ENCODE measurements around the gene PNPLA3. TPM values are rescaled to one million over a fixed set of nuclear protein-coding genes. Genes with fewer than 3 reads are reported as not detected.

PNPLA3 gene
- total RNA-seq, 1 experiment from 2014 or later: 17.5 TPM

GRCh38 chr22:43941449-43941848 is 17.8 kb downstream of the PNPLA3 start:
- no peak overlapping the region for H3K4ac ChIP-seq (ENCODE audit: low read depth, low read length)
- no peak overlapping the region for H3K4me3 Mint-ChIP-seq
- no peaks in the 10 kb centered on the region for H3K27me3 ChIP-seq (ENCODE audit: insufficient read depth, low read length)
- H4K20me1 ChIP-seq (ENCODE audit: control insufficient read depth, insufficient read depth, insufficient read length): no peaks in the 10 kb centered on the region
- H3K79me1 ChIP-seq (ENCODE audit: insufficient read depth, low read depth, low read length, poor library complexity, severe bottlenecking): no peaks in the 10 kb centered on the region
- H3K36me3 Mint-ChIP-seq (ENCODE audit: insufficient read depth in 1 of 3, low read depth in 3 of 3): peaks cover 62 to 89% (median 87%) of the 10 kb centered on the region in 3 experiments
- no peak overlapping the region for H3K27ac ChIP-seq (ENCODE audit: insufficient read length, low read depth, low read length)
- H3K9me3 Mint-ChIP-seq: peaks cover 0 to 2% of the 10 kb centered on the region in 2 experiments; a peak in 2 of 5 replicates
- DNase-seq: no peak
- H2AFZ ChIP-seq (ENCODE audit: low read length): no peak overlapping the region
- H3K4me1 ChIP-seq (ENCODE audit: insufficient read depth, low read length): no peaks in the 10 kb centered on the region
- H3K23me2 ChIP-seq (ENCODE audit: insufficient read length, low read depth, low read length, poor library complexity, severe bottlenecking): no peaks in the 10 kb centered on the region
- H3K4me2 ChIP-seq (ENCODE audit: insufficient read depth, insufficient read length, low read length): no peak overlapping the region
- H3K27ac Mint-ChIP-seq: no peak overlapping the region
- WGBS (ENCODE audit: extremely low coverage, insufficient read length, low lambda C conversion rate): no CpG with 5 or more reads among the region's 6 CpGs
- H3T11ph ChIP-seq (ENCODE audit: low read length): no peak overlapping the region
- H3K56ac ChIP-seq (ENCODE audit: insufficient read length, low read depth, low read length): no peak overlapping the region
- H2BK120ac ChIP-seq (ENCODE audit: low read depth, low read length, poor library complexity, severe bottlenecking): no peak overlapping the region
- H3K4me1 Mint-ChIP-seq: no peaks in the 10 kb centered on the region
- TF ChIP-seq CTCF (conservative IDR thresholded peaks at IDR 0.05): no peak
- H2BK15ac ChIP-seq (ENCODE audit: low read depth, low read length): no peak overlapping the region
- no peak overlapping the region for H2BK5ac ChIP-seq (ENCODE audit: insufficient read length, low read length)
- H2BK20ac ChIP-seq (ENCODE audit: low read depth, low read length, poor library complexity, severe bottlenecking): no peak overlapping the region
- no peak overlapping the region for H4K91ac ChIP-seq (ENCODE audit: insufficient read length, low read depth, low read length)
- H3K27me3 Mint-ChIP-seq (ENCODE audit: low read depth): no peaks in the 10 kb centered on the region
- no peak overlapping the region for H4K5ac ChIP-seq (ENCODE audit: insufficient read length, low read depth, low read length)
- no peak overlapping the region for H3K18ac ChIP-seq (ENCODE audit: insufficient read length, low read depth, low read length)
- H3K9ac ChIP-seq (ENCODE audit: extremely low read depth, insufficient read length, low read length): no peak overlapping the region
- H4K8ac ChIP-seq (replicated peaks; ENCODE audit: insufficient read length, low read depth, low read length): no peak overlapping the region
- H3K14ac ChIP-seq (ENCODE audit: insufficient read depth, low read length): no peak overlapping the region
- no peaks in the 10 kb centered on the region for H3K79me2 ChIP-seq (ENCODE audit: insufficient read depth, low read length)
- H2AK5ac ChIP-seq (ENCODE audit: insufficient read length, low read length): no peak overlapping the region
- no peaks in the 10 kb centered on the region for H3K9me3 ChIP-seq (ENCODE audit: control insufficient read depth, low read depth, low read length)
- H2BK12ac ChIP-seq (ENCODE audit: insufficient read length, low read depth, low read length): no peak overlapping the region
- H3K23ac ChIP-seq (ENCODE audit: insufficient read length, low read depth, low read length): no peak overlapping the region
